Neural cell (in vitro differentiated cells): Measurements from ENCODE around the gene TOR1AIP1. TPM values are rescaled to one million over a fixed set of nuclear protein-coding genes. Genes with fewer than 3 reads are reported as not detected.

Experiments
- H2AFZ ChIP-seq: fragments of 200-600, 300-800 bp; sonication (generic), shearing (Covaris generic); 2 replicates; pipeline ENCODE4 v1.6.0; 2014; ENCODE audit warnings: low read depth, mild to moderate bottlenecking, antibody characterized with exemption, low read length, moderate library complexity
- H3F3A ChIP-seq: fragments of 200-600 bp; shearing (Covaris generic); 2 replicates; pipeline ENCODE4 v1.6.1; 2016; ENCODE audit warnings: mild to moderate bottlenecking, moderate library complexity, mixed read lengths, antibody characterized with exemption, low read length; ENCODE audit not compliant: insufficient read depth, poor library complexity, severe bottlenecking
- H3K27ac ChIP-seq: fragments of 200-600, 300-800 bp; sonication (generic), shearing (Covaris generic); 2 replicates; pipeline ENCODE4 v1.5.1; 2014; ENCODE audit warnings: mild to moderate bottlenecking, low read length, moderate library complexity
- H3K27me3 ChIP-seq: fragments of 300-800, 200-600 bp; sonication (generic), shearing (Covaris generic); 2 replicates; pipeline ENCODE4 v1.6.0; 2014; ENCODE audit warnings: mild to moderate bottlenecking, low read depth, low read length, moderate library complexity; ENCODE audit not compliant: insufficient read depth
- H3K36me3 ChIP-seq: fragments of 300-800, 200-600 bp; sonication (generic), shearing (Covaris generic); 2 replicates; pipeline ENCODE4 v1.5.1; 2014; ENCODE audit warnings: mild to moderate bottlenecking, antibody characterized with exemption, low read length, moderate library complexity; ENCODE audit not compliant: insufficient read depth
- H3K4me2 ChIP-seq: fragments of 300-800, 200-600 bp; sonication (generic), shearing (Covaris generic); 2 replicates; pipeline ENCODE4 v1.6.0; 2014; ENCODE audit warnings: mild to moderate bottlenecking, low read length
- H3K4me3 ChIP-seq: fragments of 300-800, 200-600 bp; sonication (generic), shearing (Covaris generic); 2 replicates; pipeline ENCODE4 v1.5.1; 2014; ENCODE audit warnings: mild to moderate bottlenecking, low read length, moderate library complexity
- H3K79me2 ChIP-seq: fragments of 200-600 bp; shearing (Covaris generic); replicated peaks from 2 replicates; pipeline ENCODE4 v1.6.0; 2014; ENCODE audit warnings: mild to moderate bottlenecking, low read length, moderate library complexity; ENCODE audit not compliant: insufficient read depth
- H3K9ac ChIP-seq: fragments of 300-800, 200-600 bp; sonication (generic), shearing (Covaris generic); 2 replicates; pipeline ENCODE4 v1.6.1; 2016; ENCODE audit warnings: mild to moderate bottlenecking, low read length, mixed read lengths
- H3K9me2 ChIP-seq: fragments of 200-600 bp; shearing (Covaris generic); 2 replicates; pipeline ENCODE4 v1.6.1; 2016; ENCODE audit warnings: mild to moderate bottlenecking, low read length, mixed read lengths; ENCODE audit not compliant: insufficient read depth
- H3K9me3 ChIP-seq: fragments of 200-600, 300-800 bp; sonication (generic), shearing (Covaris generic); 2 replicates; pipeline ENCODE4 v1.6.1; 2016; ENCODE audit warnings: mild to moderate bottlenecking, mixed run types, low read length, moderate library complexity, mixed read lengths
- H4K20me1 ChIP-seq: fragments of 200-600 bp; shearing (Covaris generic); 2 replicates; pipeline ENCODE4 v1.6.1; 2016; ENCODE audit warnings: mild to moderate bottlenecking, mixed run types; ENCODE audit not compliant: insufficient read depth
- EP300 ChIP-seq: fragments of 450-650 bp; conservative IDR thresholded peaks from 2 replicates; pipeline ENCODE4 v1.6.1; 2014; ENCODE audit warnings: antibody characterized with exemption, mild to moderate bottlenecking, moderate library complexity; ENCODE audit not compliant: poor library complexity, severe bottlenecking
- EZH2 ChIP-seq: fragments of 200-600, 300-800 bp; shearing (Covaris generic), sonication (generic); IDR thresholded peaks from 2 replicates; pipeline ENCODE4 v1.6.1; 2014; ENCODE audit warnings: antibody characterized with exemption, low read length, borderline replicate concordance, mild to moderate bottlenecking; ENCODE audit not compliant: insufficient read depth, poor library complexity, severe bottlenecking
- MXI1 ChIP-seq: fragments of 450-650 bp; conservative IDR thresholded peaks from 2 replicates; pipeline ENCODE4 v1.6.1; 2014; ENCODE audit warnings: antibody characterized with exemption, mild to moderate bottlenecking; ENCODE audit not compliant: poor library complexity, severe bottlenecking
- POLR2AphosphoS5 ChIP-seq: IDR thresholded peaks from 2 replicates; pipeline ENCODE4 v1.6.1; 2012
- RAD21 ChIP-seq: fragments of 450-650 bp; conservative IDR thresholded peaks from 2 replicates; pipeline ENCODE4 v1.6.1; 2014; ENCODE audit warnings: antibody characterized with exemption, mild to moderate bottlenecking, moderate library complexity
- REST ChIP-seq: IDR thresholded peaks from 2 replicates; pipeline ENCODE4 v1.6.1; 2012; ENCODE audit warnings: borderline replicate concordance
- SMC3 ChIP-seq: fragments of 450-650 bp; conservative IDR thresholded peaks from 2 replicates; pipeline ENCODE4 v1.6.1; 2014; ENCODE audit warnings: antibody characterized with exemption, mild to moderate bottlenecking, moderate library complexity; ENCODE audit not compliant: poor library complexity
- TAF1 ChIP-seq: IDR thresholded peaks from 2 replicates; pipeline ENCODE4 v1.6.1; 2012; ENCODE audit warnings: low read depth
- polyA plus RNA-seq: library from polyadenylated mRNA; depleted of rRNA; stranded (reverse); fragments of >200 nt; gene quantifications from 2 replicates; pipeline ENCODE4 v1.2.3, GENCODE V29; 2014
- TF ChIP-seq, protein P1 (sequence below): fragments of 450-650 bp; IDR thresholded peaks from 2 replicates; pipeline ENCODE4 v1.5.1; 2014; ENCODE audit warnings: antibody characterized with exemption, mild to moderate bottlenecking, moderate library complexity; ENCODE audit not compliant: poor library complexity, severe bottlenecking

TOR1AIP1 gene
- polyA plus RNA-seq, 1 donor from 2014 or later, result 10.4 TPM

DNA sequence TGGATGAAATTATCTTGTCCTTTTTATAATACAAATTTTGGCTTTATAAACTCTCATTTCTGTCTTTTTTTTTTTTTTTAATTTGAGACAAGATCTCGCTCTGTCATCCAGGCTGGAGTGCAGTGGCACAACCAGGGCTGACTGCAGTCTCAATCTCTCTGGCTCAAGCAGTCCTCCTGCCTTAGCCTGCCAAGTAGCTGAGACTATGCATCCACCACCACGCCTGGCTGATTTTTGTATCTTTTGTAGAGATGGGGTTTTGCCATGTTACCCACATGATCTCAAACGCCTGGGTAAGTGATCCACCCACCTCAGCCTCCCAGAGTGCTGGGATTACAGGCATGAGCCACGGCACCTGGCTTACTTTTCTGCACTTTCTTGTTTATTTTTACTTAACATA is 7.5 kb downstream of the TOR1AIP1 start:
- H3K9me3 ChIP-seq, result no peaks in the 10 kb centered on the region
- peaks cover 4% of the 10 kb centered on the region for H3K79me2 ChIP-seq
- no peak for TF ChIP-seq EP300
- no peak for TF ChIP-seq RAD21
- TF ChIP-seq, protein P1, sequence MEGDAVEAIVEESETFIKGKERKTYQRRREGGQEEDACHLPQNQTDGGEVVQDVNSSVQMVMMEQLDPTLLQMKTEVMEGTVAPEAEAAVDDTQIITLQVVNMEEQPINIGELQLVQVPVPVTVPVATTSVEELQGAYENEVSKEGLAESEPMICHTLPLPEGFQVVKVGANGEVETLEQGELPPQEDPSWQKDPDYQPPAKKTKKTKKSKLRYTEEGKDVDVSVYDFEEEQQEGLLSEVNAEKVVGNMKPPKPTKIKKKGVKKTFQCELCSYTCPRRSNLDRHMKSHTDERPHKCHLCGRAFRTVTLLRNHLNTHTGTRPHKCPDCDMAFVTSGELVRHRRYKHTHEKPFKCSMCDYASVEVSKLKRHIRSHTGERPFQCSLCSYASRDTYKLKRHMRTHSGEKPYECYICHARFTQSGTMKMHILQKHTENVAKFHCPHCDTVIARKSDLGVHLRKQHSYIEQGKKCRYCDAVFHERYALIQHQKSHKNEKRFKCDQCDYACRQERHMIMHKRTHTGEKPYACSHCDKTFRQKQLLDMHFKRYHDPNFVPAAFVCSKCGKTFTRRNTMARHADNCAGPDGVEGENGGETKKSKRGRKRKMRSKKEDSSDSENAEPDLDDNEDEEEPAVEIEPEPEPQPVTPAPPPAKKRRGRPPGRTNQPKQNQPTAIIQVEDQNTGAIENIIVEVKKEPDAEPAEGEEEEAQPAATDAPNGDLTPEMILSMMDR, result no peak
- no peak for TF ChIP-seq POLR2AphosphoS5
- no peak for TF ChIP-seq EZH2
- no peak for TF ChIP-seq REST
- no peak for TF ChIP-seq SMC3
- TF ChIP-seq TAF1, result no peak
- TF ChIP-seq MXI1, result no peak
- no peaks in the 10 kb centered on the region for H3K36me3 ChIP-seq
- no peaks in the 10 kb centered on the region for H3F3A ChIP-seq
- no peaks in the 10 kb centered on the region for H4K20me1 ChIP-seq
- H2AFZ ChIP-seq, result no peak overlapping the region
- no peak overlapping the region for H3K9ac ChIP-seq
- H3K4me2 ChIP-seq, result no peak overlapping the region
- no peak overlapping the region for H3K27ac ChIP-seq
- no peaks in the 10 kb centered on the region for H3K9me2 ChIP-seq
- H3K4me3 ChIP-seq, result no peak overlapping the region
- no peaks in the 10 kb centered on the region for H3K27me3 ChIP-seq

DNA sequence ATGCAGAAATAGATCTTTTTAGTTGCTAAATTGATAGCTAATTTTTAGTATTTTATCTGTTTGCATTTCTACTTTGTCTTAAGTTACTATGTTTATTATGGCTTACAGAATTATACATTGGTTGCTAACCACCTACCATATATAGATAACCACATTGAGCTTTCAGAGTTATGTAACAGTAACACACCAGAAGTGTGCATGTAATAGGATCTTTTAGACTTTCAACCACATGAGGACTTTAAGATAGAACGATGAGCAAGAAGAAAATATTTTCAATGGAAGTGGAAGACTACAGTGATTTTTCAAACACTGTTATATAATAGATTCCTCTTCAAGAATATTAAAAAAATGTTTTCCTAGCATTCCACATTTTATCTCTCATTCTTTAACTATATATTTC is 28.8 kb downstream of the TOR1AIP1 start:
- no peak overlapping the region for H3K4me2 ChIP-seq
- no peak overlapping the region for H3K27ac ChIP-seq
- no peak overlapping the region for H3K9ac ChIP-seq
- H3K9me3 ChIP-seq, result no peaks in the 10 kb centered on the region
- no peaks in the 10 kb centered on the region for H4K20me1 ChIP-seq
- H2AFZ ChIP-seq, result no peak overlapping the region
- no peak overlapping the region for H3K4me3 ChIP-seq
- H3K9me2 ChIP-seq, result no peaks in the 10 kb centered on the region
- TF ChIP-seq POLR2AphosphoS5 (no peak), TAF1 (no peak), MXI1 (no peak), EP300 (no peak), REST (no peak), SMC3 (no peak), RAD21 (no peak), EZH2 (no peak)
- TF ChIP-seq, protein P1, result no peak
- no peaks in the 10 kb centered on the region for H3K36me3 ChIP-seq
- H3K27me3 ChIP-seq, result no peaks in the 10 kb centered on the region
- no peaks in the 10 kb centered on the region for H3K79me2 ChIP-seq
- H3F3A ChIP-seq, result no peaks in the 10 kb centered on the region
